GM15510 (cell line): ENCODE measurements around the gene NOD2.

Experiments
- POLR2A ChIP-seq: IDR thresholded peaks from 3 replicates; pipeline ENCODE4 v1.6.1; 2011; ENCODE audit warnings: borderline replicate concordance; ENCODE audit not compliant: insufficient read length; ENCODE audit errors: extremely low read depth

Gene NOD2

DNA sequence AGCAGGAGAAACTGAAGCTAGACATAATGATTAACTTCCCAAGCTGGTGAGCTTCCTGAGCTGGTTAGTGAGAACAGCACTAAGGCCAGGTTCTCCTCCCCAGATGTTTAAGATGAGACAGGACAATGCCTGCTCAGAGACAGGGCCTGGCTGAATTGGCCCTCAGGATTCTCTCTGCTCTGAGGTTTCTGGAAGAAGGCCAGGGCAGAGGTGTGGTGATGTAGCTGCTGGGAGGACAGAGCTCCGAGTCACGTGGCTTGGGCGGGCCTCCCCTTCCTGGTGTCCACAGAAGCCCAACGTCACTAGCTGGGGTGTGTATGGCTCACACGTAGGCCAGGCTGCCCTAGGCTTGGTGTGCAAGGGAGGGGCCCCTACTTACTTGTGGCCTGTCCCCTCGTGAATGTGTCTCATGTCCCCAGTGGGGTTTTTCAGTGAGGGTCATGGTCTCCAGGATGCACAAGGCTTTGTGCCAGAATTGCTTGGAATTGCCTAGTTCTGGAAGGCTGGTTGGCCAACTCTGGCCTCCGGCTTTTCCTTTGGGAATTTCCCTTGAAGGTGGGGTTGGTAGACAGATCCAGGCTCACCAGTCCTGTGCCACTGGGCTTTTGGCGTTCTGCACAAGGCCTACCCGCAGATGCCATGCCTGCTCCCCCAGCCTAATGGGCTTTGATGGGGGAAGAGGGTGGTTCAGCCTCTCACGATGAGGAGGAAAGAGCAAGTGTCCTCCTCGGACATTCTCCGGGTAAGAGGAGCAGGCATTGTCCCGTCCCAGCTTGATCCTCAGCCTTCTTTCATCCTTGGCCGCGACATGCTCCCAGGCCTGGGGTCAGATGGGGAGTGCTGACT is 3.4 kb downstream of the NOD2 start:
- TF ChIP-seq POLR2A, result peak; percentile 28

DNA sequence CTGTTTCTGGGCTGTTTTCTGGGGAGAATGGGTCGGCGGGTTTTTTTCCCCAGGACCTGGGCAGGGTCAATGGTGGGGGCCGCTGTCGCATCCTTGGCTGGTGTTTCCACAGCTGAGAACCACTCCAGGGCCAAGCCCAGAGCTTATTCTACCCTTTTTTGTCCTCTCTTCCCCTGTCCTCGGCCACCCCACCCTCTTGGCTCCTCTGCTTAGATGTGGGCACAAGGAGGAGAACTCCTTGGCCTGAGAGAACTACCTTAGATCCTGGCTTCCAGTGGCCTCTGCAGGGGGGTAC is 4.0 kb downstream of the NOD2 start:
- TF ChIP-seq POLR2A, result no peak

DNA sequence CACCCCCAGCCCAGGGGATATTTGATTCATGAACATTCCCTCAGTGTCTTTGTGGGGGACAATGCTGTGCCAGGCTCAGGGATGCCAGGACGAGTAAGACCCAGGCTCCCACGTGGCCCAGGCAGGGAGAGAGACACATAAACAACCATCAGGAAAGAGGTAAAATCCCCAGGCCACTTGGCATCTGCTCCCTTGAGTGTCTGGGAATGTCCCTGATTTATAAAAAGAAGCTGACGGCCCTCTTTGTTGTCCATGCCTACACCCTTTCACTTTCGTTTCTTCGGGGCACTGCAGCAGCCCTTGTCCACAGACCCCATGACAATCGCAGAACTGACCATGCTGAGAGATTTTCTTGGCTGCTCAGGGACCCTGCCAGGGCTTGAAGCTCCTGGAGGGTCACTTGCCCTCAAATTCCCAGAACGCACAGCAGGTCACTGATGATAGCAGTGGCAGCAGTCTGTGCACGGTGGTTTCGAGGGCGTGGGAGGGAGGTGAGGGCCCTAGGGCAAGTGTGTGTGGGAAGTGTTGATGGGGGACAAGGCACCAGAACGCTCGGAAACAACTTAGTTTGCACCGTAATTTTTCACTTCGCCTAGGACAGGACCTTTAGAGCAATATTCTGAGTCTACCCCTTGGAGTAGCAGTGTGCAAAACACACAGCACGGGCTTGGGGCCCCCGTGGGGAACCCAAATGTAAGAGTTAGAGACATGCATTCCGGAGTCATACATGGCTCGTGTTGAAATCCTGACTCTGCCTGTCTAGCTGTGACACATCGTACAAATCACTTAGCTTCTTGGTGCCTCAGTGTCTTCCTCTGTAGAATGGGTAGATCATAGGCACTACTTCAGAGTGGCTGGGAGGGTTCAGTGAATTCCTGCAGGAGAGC is 4.7 kb downstream of the NOD2 start:
- no peak for TF ChIP-seq POLR2A

DNA sequence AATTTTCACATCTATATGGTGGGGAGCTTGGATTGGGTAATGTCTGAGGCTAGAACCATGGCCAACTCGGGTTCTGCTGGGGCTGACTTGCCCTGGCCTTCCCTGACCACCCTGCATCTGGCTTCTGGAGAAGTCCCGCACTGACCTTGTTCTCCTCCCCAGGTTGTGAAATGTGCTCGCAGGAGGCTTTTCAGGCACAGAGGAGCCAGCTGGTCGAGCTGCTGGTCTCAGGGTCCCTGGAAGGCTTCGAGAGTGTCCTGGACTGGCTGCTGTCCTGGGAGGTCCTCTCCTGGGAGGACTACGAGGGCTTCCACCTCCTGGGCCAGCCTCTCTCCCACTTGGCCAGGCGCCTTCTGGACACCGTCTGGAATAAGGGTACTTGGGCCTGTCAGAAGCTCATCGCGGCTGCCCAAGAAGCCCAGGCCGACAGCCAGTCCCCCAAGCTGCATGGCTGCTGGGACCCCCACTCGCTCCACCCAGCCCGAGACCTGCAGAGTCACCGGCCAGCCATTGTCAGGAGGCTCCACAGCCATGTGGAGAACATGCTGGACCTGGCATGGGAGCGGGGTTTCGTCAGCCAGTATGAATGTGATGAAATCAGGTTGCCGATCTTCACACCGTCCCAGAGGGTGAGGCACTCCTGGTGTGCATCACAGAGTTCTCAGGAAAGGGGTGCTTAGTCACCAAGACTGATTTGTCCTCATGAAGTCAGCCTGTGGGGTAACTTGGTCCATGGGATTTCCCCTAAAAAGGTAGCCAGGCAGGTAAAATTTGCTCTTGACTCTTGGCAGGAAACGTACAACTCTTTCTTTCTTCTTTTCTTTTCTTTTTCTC is 6.1 kb downstream of the NOD2 start:
- TF ChIP-seq POLR2A, result no peak

DNA sequence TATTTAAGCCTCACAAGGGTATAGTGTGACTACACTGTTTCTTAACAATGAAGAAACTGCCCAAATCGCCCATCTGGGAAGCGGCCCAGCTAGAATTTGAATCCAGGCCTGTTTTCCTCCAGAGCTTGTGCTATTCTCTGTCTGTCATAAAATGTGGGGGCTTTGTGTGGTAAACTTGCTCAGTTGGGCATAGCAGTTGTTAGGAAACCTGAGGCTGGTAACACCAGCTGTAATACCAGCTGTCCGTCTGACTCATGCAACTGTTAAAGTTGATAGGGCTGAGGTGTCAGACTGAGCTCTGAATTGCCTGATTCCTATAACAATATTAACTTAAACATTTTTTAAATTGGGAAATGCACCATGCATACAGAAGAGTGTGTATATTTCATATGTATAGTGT is 9.3 kb downstream of the NOD2 start:
- TF ChIP-seq POLR2A, result no peak

DNA sequence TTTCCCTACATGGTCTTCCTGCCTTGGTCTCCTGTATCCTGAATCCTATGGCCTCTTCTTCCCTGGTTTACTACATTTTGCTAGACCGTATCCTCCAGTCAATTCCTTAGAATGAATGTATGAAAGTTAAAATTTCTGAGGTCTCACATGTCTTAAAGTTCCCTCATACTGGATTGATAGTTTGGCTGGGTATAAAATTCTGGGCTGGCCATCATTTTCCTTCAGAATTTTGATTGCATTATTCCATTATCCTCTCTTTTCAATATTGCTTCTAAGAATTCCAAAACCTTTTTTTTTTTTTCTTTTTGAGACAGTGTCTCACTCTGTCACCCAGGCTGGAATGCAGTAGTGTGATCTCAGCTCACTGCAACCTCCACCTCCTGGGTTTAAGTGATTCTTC is 10.8 kb downstream of the NOD2 start:
- TF ChIP-seq POLR2A, result no peak

DNA sequence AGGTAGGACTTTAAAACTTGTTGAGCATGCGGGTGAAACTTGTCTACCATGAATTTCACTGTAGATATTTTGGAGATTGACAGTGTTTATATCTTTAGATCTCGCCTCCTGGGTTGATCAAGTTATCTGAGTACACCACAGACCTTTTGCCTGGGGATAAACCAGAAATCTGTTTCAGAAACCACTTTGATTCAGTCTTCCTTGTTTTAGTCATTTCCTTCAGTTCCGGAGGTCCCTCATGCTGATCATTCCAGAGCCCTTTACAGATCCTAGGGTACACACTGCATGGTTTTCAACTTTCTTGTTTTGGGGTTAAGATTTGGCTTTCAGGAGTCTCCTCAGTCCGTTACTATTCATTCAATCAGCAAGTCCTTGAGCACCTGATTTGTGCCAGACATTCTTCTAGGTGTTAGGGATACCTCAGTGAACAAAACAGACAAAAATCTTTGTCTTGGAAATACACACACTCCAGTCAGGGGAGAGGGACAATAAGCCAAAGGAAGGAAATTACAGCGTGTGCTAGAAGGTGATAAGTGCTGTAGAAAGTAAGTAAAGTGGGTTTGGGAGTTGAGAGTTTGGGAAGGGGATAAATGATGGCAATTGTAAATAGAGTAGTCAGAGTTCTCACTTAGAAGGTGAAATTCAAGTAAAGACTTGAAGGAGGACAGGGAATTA is 12.2 kb downstream of the NOD2 start:
- no peak for TF ChIP-seq POLR2A

DNA sequence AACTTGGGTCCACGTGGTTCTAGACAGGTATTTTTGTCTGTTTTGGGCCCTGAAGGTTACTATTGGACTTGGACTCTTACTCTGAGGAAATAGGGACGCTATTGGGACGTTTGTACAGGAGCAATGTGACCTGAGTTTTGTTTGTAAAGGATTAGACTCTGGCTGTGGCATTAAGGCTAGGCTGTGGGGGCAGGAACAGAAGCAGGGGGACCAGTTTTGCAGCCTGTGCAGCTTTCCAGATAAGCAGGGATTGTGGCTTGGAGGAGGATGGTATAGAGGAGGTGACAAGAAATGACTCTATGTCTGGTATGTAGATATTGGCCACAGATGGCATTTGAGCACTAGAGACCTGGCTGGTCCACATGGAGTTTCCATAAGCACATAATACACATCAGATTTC is 12.8 kb downstream of the NOD2 start:
- no peak for TF ChIP-seq POLR2A

DNA sequence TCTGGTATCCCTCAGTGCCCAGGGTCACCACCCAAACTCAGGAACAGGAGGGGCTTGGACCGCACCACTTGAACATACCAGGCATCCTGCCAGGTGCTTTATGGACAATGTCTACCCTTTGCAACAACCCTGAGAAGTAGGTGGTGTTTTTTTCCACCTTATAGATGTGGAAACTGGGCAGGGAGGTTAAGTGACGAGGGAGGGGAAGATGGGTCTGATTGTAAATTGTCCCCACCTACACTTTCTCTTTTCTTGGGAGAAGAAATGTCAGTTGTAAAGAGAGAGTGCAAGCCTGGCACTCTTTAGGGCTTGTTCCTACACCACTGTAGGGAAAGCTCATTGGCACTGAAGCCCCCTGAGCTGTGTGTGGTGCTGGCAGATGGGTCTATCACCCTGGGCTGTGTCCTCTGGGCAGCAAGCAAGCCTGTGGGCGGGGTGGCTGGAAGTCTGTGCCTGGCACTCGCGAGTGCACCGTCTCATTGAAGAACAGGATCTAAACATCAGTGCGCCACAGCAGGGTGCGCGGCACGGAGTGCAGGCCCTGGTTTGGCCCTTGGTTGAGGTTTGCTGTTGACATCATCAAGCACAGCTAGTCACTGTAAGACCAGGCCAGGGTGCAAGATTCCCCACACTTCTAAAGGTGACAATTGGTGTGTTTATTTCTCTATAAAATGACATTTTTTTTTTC is 15.1 kb downstream of the NOD2 start:
- TF ChIP-seq POLR2A, result no peak

DNA sequence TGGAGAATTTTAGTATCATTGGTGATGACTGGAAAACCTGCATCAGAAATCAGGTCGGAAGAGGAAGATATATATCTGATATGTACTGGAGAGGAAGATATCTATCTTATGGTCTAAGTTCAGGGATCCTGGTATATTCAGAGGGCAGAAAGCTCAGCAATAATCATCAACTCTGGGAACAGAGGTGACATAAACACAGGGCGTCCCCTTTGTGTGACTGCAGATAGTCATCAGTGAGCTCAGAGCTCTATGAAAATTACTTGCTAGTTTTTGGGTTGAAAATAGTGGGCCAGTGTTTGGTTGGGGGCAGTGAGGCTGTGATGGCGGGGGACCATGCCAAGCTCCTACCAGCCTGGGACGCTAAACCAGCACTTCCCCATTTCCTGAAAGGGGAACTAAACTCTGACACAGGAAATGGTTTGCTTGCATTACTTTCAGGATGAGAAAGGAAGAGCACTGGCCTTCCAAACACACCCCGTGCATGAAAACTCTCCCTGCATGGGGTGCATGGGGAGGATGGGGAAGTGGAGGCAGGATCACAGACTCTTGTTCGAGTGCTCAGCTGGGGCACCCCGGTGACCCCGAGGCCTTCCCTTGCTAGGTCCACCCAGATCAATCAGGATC is 15.8 kb downstream of the NOD2 start:
- TF ChIP-seq POLR2A, result no peak

DNA sequence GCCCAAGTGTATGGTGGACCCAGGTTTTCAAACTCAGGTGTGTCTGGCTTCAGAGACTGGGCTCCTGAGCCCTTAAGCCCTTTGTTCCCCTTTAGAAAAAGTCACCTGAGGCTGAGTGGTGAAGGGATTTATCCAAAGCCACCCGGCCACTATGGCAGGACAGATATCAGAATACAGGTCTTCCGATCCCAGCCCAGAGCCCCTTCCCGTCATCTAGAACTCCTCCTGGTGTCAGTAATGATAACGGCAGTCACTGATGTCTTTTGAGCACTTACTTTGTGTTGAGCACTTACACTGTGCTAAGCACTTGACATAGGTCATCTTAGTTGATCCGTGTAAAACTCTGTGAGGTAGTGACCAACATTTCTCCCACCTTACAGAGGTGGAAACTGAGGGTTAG is 16.6 kb downstream of the NOD2 start:
- TF ChIP-seq POLR2A, result no peak

DNA sequence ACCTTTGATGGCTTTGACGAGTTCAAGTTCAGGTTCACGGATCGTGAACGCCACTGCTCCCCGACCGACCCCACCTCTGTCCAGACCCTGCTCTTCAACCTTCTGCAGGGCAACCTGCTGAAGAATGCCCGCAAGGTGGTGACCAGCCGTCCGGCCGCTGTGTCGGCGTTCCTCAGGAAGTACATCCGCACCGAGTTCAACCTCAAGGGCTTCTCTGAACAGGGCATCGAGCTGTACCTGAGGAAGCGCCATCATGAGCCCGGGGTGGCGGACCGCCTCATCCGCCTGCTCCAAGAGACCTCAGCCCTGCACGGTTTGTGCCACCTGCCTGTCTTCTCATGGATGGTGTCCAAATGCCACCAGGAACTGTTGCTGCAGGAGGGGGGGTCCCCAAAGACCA is 17.6 kb downstream of the NOD2 start:
- TF ChIP-seq POLR2A, result no peak

DNA sequence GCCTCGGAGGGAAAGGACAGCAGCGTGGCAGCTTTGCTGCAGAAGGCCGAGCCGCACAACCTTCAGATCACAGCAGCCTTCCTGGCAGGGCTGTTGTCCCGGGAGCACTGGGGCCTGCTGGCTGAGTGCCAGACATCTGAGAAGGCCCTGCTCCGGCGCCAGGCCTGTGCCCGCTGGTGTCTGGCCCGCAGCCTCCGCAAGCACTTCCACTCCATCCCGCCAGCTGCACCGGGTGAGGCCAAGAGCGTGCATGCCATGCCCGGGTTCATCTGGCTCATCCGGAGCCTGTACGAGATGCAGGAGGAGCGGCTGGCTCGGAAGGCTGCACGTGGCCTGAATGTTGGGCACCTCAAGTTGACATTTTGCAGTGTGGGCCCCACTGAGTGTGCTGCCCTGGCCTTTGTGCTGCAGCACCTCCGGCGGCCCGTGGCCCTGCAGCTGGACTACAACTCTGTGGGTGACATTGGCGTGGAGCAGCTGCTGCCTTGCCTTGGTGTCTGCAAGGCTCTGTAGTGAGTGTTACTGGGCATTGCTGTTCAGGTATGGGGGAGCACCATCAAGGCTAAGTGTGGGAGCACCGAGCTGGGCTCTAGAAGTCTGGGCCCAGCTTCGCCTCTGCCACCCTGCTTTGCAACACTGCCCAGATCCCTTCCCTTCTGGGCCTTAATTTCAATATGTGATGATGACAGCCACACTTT is 18.6 kb downstream of the NOD2 start:
- TF ChIP-seq POLR2A, result no peak
